Duodenal mucosa (tissue), 2 donors: ENCODE data around the gene PRKCA.
"Not testable (repeated sequence)": the region's sequence is repeated elsewhere in the genome, so short reads cannot be mapped to it uniquely, and the experiment has no call there.

Experiments used
- H3K27ac ChIP-seq: one replicate; pipeline ENCODE4 v1.7.0; 2013; ENCODE audit warnings: low read depth, low read length
- H3K27me3 ChIP-seq, 2 donors: one replicate each; pipeline ENCODE4 v1.7.0; 2013; ENCODE audit warnings: low read length in 2 of 2, control low read depth in 1 of 2; ENCODE audit not compliant: insufficient read depth in 2 of 2, control insufficient read depth in 1 of 2
- H3K36me3 ChIP-seq, 2 donors: one replicate each; pipeline ENCODE4 v1.7.0; 2013; ENCODE audit warnings: low read length in 2 of 2, control low read depth in 1 of 2; ENCODE audit not compliant: insufficient read depth in 2 of 2, control insufficient read depth in 1 of 2
- H3K4me1 ChIP-seq, 2 donors: one replicate each; pipeline ENCODE4 v1.7.0; 2013; ENCODE audit warnings: low read length in 2 of 2, control low read depth in 1 of 2; ENCODE audit not compliant: insufficient read depth in 2 of 2, control insufficient read depth in 1 of 2
- H3K4me3 ChIP-seq, 2 donors: one replicate each; pipeline ENCODE4 v1.7.0; 2013; ENCODE audit warnings: low read length in 2 of 2, low read depth in 1 of 2
- H3K9ac ChIP-seq, 2 donors: one replicate each; pipeline ENCODE4 v1.7.0; 2013; ENCODE audit warnings: low read length in 2 of 2, low read depth in 1 of 2
- H3K9me3 ChIP-seq, 2 donors: one replicate each; pipeline ENCODE4 v1.7.0; 2013; ENCODE audit warnings: low read length in 2 of 2, control low read depth in 1 of 2; ENCODE audit not compliant: control insufficient read depth in 1 of 2

The PRKCA gene

DNA sequence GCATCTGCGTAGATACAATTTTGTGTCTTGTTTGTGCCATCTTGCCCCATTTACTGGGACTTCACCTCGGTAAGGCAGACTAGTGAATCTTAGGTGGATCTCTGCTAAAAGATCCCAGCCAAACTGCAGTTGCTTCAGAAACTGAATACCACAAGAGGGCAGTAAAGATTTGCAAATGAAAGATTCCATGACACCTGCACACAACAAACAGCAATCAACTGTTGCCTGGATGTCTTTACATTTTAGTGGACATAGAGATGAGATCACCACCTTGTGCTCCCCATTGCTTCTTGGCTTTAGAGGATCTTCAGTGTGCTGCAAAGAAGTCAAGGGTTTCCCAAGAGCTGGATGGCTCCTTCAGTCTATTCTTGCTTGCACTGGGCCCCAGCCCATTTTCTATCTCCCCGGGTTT, 413.3 kb downstream of the PRKCA start:
- Histone ChIP-seq H3K27ac (no peak overlapping the region), H3K4me1 (peaks cover 6 to 15% of the 10 kb centered on the region in 2 donors), H3K9me3 (no peaks in the 10 kb centered on the region)

DNA sequence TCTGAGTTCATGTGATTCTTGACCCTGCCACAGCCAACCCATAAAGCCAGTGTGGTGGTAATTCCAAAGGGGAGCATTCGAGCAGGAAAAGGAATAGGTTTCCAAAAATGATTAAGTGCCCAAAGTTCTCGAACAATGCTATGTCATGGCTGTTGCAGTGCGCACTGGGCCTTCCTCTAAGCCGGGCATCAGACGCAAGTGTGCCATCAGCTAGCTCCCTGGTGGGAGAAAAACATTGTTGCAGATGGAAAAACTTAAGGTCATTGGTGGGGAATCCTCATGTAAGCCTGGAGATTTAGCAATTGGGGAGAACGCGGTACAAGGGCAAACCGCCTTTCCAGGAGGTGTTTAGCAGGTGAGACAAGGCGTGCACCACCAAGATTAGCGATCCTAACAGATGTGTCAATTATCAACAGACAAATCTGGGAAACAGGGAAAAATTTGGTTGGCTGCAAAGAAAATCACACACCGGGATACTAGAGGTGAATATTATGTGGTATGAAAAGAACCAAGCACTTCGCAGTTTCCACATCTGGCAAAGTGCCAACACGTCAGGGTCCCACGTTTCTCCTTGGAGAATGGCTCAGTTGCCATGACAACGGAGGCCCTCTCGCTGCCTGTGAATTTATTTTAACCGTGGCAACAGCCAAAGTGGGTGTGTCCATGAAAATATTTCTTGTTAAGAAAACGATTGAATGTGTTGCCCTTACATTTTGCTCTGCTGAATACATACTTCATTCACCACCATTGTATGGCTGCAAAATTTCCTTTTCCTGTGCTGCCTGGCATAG, 414.0 kb downstream of the PRKCA start:
- Histone ChIP-seq H3K9me3 (no peaks in the 10 kb centered on the region), H3K4me3 (no peak overlapping the region), H3K9ac (no peak overlapping the region), H3K4me1 (peaks cover 6 to 15% of the 10 kb centered on the region in 2 donors), H3K27me3 (no peaks in the 10 kb centered on the region), H3K36me3 (no peaks in the 10 kb centered on the region), H3K27ac (no peak overlapping the region)

More for the DNA sequence above, 413.3 kb downstream of the PRKCA start:
- no peaks in the 10 kb centered on the region for H3K27me3 ChIP-seq
- H3K4me3 ChIP-seq = no peak overlapping the region
- H3K9ac ChIP-seq = no peak overlapping the region
- H3K36me3 ChIP-seq = no peaks in the 10 kb centered on the region

DNA sequence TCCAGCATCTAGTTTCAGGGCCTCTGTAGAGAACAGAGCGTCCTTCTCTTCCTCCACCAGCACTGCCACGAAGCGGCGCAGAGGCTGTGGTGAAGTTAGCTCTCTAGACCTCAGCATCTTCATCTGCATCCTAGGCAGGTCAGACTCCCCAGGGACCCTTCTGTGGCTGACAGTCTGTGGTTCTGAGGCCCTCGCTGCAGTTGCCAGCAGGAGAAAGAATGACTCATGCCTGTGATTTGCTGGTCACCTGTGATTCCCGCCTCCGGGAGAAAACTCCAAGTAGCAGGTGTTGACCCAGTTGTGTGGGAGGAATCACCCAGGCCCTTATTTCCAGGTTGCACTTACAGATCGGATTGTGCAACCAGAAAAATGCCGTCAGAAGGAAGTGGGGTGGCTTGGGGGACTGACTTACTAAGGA, 415.2 kb downstream of the PRKCA start:
- Histone ChIP-seq H3K4me3 (no peak overlapping the region), H3K36me3 (no peaks in the 10 kb centered on the region), H3K27ac (no peak overlapping the region), H3K9me3 (no peaks in the 10 kb centered on the region), H3K9ac (no peak overlapping the region), H3K27me3 (no peaks in the 10 kb centered on the region), H3K4me1 (peaks cover 6 to 8% of the 10 kb centered on the region in 2 donors)

DNA sequence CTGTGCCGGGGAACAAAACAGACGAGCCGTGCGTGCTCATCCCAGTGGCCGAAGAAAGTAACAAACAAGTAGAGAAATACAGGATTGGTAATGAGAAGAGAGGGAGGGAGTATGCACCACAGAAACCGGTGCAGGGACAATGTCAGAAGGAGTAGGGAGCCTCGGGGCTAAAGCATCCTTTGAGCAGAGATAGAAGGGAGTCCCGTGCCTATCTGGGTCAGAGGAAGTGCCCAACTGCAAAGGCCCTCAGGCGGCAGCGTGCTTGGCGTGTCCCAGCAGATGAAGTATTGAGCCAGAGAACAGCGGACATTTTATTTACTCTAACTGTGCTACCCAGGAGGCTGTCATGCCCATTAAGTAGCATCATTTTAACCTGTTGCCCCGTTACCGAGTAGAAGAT, 417.6 kb downstream of the PRKCA start:
- Histone ChIP-seq H3K9ac (no peak overlapping the region), H3K27me3 (no peaks in the 10 kb centered on the region), H3K36me3 (no peaks in the 10 kb centered on the region), H3K27ac (no peak overlapping the region), H3K9me3 (no peaks in the 10 kb centered on the region), H3K4me1 (peaks cover 6 to 14% of the 10 kb centered on the region in 2 donors), H3K4me3 (no peak overlapping the region)

DNA sequence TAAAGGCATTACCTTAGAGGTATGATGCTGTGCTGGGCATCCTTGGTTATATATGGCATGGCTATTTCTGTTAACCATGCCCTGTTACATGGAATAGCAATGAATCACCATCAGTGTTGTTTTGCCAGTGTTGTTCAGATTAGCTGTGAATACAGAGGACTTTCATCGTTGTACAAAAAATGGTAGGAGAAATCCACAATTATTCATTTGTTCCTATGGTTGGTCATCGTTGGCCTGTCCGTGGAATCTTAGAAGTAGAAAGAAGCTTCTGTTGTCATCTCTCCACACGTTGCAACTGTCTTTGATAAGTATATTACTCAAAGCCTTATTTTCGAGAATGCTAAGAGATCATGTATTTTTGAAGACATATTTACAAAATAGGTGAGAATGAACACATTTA, 418.2 kb downstream of the PRKCA start:
- Histone ChIP-seq H3K27ac (no peak overlapping the region), H3K9ac (no peak overlapping the region)

DNA sequence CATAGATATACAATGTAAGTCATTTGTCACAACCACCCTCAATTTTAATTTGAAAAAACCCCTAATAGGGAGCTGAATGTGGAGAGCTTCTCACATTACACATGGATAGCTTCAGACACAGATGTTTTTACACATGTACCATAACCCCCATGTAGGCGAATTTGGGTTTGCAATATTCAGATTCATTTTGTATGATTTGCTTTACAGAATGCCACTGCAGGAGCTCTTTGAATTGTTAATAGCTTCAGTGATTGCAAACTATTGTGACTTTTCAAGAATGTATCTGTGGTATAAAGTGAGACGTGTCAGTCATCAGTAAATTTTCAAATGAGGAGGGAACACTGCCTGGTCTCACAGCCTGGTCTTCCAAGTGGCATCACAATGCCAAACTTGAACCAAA, 419.9 kb downstream of the PRKCA start:
- no peak overlapping the region for H3K9ac ChIP-seq
- peaks cover 0 to 14% of the 10 kb centered on the region in 2 donors for H3K4me1 ChIP-seq
- no peaks in the 10 kb centered on the region for H3K27me3 ChIP-seq
- no peak overlapping the region for H3K4me3 ChIP-seq
- H3K27ac ChIP-seq = no peak overlapping the region
- H3K36me3 ChIP-seq = no peaks in the 10 kb centered on the region
- no peaks in the 10 kb centered on the region for H3K9me3 ChIP-seq

More for the DNA sequence above, 418.2 kb downstream of the PRKCA start:
- H3K9me3 ChIP-seq = no peaks in the 10 kb centered on the region
- H3K36me3 ChIP-seq = no peaks in the 10 kb centered on the region
- no peaks in the 10 kb centered on the region for H3K27me3 ChIP-seq
- H3K4me3 ChIP-seq = no peak overlapping the region
- peaks cover under 1 to 13% of the 10 kb centered on the region in 2 donors for H3K4me1 ChIP-seq

DNA sequence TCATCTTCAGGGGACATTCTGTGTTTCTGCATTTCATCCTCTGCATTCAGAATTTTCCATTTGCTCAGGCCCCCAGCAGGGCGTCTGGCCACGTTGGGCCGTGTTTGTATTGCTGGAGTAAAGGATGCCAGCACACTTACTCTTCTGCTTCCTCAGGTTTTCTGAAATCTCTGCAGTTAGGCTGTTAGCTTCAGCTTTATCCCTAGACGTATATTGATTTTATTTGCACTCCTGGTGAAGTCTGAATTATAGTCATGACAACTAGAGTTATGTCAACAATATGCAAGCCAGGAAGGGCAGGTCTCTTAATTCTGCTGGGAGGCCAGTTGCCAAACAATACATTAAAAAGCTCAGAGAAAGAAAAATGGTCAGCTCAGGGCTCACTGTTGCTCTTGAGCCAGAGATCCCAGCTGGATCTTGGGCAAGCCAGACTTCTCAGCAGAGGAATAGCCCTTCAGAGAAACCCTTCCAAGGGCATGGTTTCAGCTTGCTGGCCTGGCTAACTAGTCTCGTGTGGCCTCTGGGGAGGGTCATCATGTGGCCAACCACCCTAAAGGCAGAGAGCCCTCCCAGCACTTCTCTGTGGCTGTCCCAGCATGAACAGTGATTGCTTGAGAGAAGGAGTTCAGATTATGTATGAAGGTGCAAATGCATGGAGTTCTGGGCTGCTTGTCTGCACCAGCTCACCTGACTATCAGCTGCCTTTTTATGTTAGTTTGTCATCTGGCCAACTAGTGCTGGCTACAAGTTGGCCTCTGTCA, 422.3 kb downstream of the PRKCA start:
- Histone ChIP-seq H3K4me3 (no peak overlapping the region), H3K27me3 (no peaks in the 10 kb centered on the region), H3K36me3 (no peaks in the 10 kb centered on the region), H3K9me3 (no peaks in the 10 kb centered on the region), H3K27ac (no peak overlapping the region), H3K4me1 (peaks cover 0 to 26% of the 10 kb centered on the region in 2 donors), H3K9ac (no peak overlapping the region)

DNA sequence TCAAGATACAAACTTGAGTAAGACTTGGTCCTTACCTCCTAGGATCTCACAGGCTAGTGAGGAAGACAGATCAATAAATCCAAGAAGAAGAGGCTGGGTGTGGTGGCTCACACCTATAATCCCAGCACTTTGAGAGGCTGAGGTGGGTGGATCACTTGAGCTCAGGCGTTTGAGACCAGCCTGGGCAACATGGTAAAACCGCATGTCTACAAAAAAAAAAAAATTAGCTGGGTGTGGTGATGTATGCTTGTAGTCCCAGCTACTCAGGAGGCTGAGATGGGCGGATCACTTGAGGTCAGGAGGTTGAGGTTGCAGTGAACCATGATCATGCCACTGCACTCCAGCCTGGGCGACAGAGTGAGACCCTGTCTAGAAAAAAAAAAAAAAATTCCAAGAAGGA, 423.0 kb downstream of the PRKCA start:
- not testable (repeated sequence) for H3K9ac ChIP-seq, H3K4me3 ChIP-seq, H3K27me3 ChIP-seq, H3K36me3 ChIP-seq, H3K9me3 ChIP-seq, H3K27ac ChIP-seq
- H3K4me1 ChIP-seq = peaks cover 0 to 26% of the 10 kb centered on the region in 2 donors

DNA sequence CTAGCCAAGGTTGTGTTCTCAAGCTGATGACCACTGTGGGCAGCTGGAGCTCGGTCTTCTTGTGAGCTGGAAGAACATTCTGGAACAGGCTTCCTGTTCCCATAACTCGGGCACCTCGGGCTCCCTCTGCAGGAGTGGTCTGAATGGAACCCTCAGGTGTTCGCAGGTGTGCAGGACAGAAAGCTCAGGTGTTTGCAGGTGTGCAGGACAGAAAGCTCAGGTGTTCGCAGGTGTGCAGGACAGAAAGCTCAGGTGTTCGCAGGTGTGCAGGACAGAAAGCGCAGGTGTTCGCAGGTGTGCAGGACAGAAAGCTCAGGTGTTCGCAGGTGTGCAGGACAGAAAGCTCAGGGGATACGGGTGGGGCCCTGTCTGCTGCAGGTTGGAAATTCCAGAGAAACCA, 423.5 kb downstream of the PRKCA start:
- Histone ChIP-seq H3K27ac (no peak overlapping the region), H3K27me3 (no peaks in the 10 kb centered on the region), H3K4me1 (peaks cover 0 to 26% of the 10 kb centered on the region in 2 donors), H3K4me3 (no peak overlapping the region), H3K9ac (no peak overlapping the region), H3K9me3 (no peaks in the 10 kb centered on the region), H3K36me3 (peaks cover 0 to 3% of the 10 kb centered on the region in 2 donors)

DNA sequence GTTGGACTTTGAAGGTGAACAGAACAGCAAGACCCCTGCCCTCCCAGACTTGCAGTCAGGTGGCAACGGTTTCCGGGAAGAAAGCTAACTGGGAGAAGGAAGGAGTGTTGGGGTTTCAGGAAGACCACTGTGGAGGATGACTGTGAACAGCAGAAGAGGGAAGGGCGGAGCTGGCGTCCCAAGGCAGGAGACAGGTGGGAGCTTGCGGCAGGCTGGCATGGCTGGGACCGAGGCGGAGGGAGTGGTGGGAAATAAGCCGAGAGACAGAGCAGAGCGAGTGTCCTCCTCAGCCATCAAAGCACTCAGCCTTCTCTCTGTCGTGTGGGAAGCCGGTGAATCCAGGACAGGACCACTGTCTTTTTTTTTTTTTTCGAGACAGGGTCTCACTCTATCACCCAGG, 424.0 kb downstream of the PRKCA start:
- no peak overlapping the region for H3K9ac ChIP-seq
- no peaks in the 10 kb centered on the region for H3K9me3 ChIP-seq
- H3K4me1 ChIP-seq = peaks cover 0 to 26% of the 10 kb centered on the region in 2 donors
- H3K4me3 ChIP-seq = no peak overlapping the region
- H3K27me3 ChIP-seq = no peaks in the 10 kb centered on the region
- H3K27ac ChIP-seq = no peak overlapping the region
- H3K36me3 ChIP-seq = peaks cover 0 to 3% of the 10 kb centered on the region in 2 donors
